SK-N-MC (cell line): ENCODE measurements around the gene POTEF.
"Not testable (repeated sequence)": the region's sequence is repeated elsewhere in the genome, so short reads cannot be mapped to it uniquely, and the experiment has no call there.

Experiments used
- DNase-seq: peaks from one replicate; pipeline ENCODE4 v3.0.0-alpha.2; 2011; ENCODE audit warnings: low read depth, low spot score
- H3K27ac ChIP-seq: fragments of 200-600 bp; sonication (generic); 2 replicates; pipeline ENCODE4 v1.5.1; 2016; ENCODE audit warnings: mixed run types
- H3K36me3 ChIP-seq: fragments of 200-600 bp; sonication (generic); 2 replicates; pipeline ENCODE4 v1.6.1; 2017; ENCODE audit warnings: antibody characterized with exemption, low read length, mixed read lengths; ENCODE audit not compliant: insufficient read depth
- H3K4me3 ChIP-seq: fragments of 200-600 bp; sonication (generic); 2 replicates; pipeline ENCODE4 v1.5.1; 2016
- H3K9ac ChIP-seq: fragments of 200-600 bp; sonication (generic); 2 replicates; pipeline ENCODE4 v1.8.0; 2017; ENCODE audit warnings: mixed run types, mixed read lengths; ENCODE audit not compliant: insufficient read length
- H3K9me3 ChIP-seq: fragments of 200-600 bp; sonication (generic); 2 replicates; pipeline ENCODE4 v1.6.1; 2017; ENCODE audit warnings: low read depth, mild to moderate bottlenecking, antibody characterized with exemption, low read length, moderate library complexity, mixed read lengths
- EZH2 ChIP-seq: fragments of 200-600 bp; sonication (generic); IDR thresholded peaks from one replicate; pipeline ENCODE4 v1.6.1; 2017; ENCODE audit warnings: antibody characterized with exemption
- FOXP2 ChIP-seq: optimal IDR thresholded peaks from 2 replicates; pipeline ENCODE3; 2011; ENCODE audit warnings: mild to moderate bottlenecking, moderate library complexity; ENCODE audit not compliant: insufficient read depth; ENCODE audit errors: extremely low read length, control extremely low read depth
- POLR2AphosphoS5 ChIP-seq: IDR thresholded peaks from 2 replicates; pipeline ENCODE4 v1.6.1; 2012; ENCODE audit warnings: mild to moderate bottlenecking, low read depth, low read length, borderline replicate concordance

Gene POTEF

GRCh38 chr2:130129120-130129829 lies at the start of gene POTEF:
POTEF (minus strand) TSS chr2:130129222; CDS start chr2:130120515, 8,707 bp downstream.
- not testable (repeated sequence) for H3K9me3 ChIP-seq, H3K36me3 ChIP-seq, H3K27ac ChIP-seq, H3K4me3 ChIP-seq, H3K9ac ChIP-seq, DNase-seq

- H3K27ac ChIP-seq, H3K9ac ChIP-seq, H3K4me3 ChIP-seq, DNase-seq, H3K9me3 ChIP-seq: not testable (repeated sequence)
- peaks cover 32% of the 10 kb centered on the region; the same call in 1 of the 2 replicates for H3K36me3 ChIP-seq
Measured at GRCh38 chr2:130174866-130175265, 45.8 kb upstream of the POTEF start.

- TF ChIP-seq FOXP2 (no peak), EZH2 (no peak), POLR2AphosphoS5 (no peak)
- peaks cover 46% of the 10 kb centered on the region for H3K36me3 ChIP-seq
- no peak for DNase-seq
Measured at GRCh38 chr2:130169896-130170295, 40.9 kb upstream of the POTEF start.

DNA sequence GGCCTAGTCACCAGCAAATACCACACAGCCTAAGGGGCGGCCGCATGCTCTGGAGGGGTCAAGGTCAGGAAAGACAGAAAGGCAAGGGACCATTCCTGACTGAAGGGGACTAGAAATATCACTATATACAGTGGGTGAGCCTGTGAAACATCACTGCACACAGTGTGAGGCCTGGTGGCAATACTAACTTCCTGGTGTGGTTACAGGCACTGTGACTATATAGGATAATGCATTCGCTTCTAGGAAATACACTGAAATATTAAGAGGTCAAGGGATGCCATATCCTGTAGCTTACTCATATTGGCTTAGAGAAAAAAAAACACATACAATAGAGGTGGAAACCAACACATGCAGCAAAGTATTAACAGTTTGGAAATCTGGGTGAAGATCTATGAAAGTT lies 40.1 kb upstream of the POTEF start:
- not testable (repeated sequence) for H3K9ac ChIP-seq, H3K27ac ChIP-seq, DNase-seq, H3K4me3 ChIP-seq, H3K9me3 ChIP-seq
- H3K36me3 ChIP-seq, result peaks cover 47% of the 10 kb centered on the region

More at GRCh38 chr2:130169896-130170295, 40.9 kb upstream of the POTEF start:
- Histone ChIP-seq H3K9me3 (no peaks in the 10 kb centered on the region), H3K4me3 (no peak overlapping the region), H3K27ac (no peak overlapping the region), H3K9ac (no peak overlapping the region)

GRCh38 chr2:130166611-130167010 lies 37.6 kb upstream of the POTEF start:
- DNase-seq, H3K4me3 ChIP-seq, H3K9me3 ChIP-seq, H3K9ac ChIP-seq, H3K27ac ChIP-seq: not testable (repeated sequence)
- peaks cover 49% of the 10 kb centered on the region for H3K36me3 ChIP-seq

GRCh38 chr2:130165293-130166016 lies 36.4 kb upstream of the POTEF start:
- H3K9ac ChIP-seq, result no peak overlapping the region
- no peaks in the 10 kb centered on the region for H3K9me3 ChIP-seq
- H3K36me3 ChIP-seq, result peaks cover 44% of the 10 kb centered on the region
- TF ChIP-seq FOXP2, result no peak
- TF ChIP-seq POLR2AphosphoS5, result no peak
- TF ChIP-seq EZH2, result no peak
- H3K4me3 ChIP-seq, result no peak overlapping the region
- H3K27ac ChIP-seq, result no peak overlapping the region
- no peak for DNase-seq

DNA sequence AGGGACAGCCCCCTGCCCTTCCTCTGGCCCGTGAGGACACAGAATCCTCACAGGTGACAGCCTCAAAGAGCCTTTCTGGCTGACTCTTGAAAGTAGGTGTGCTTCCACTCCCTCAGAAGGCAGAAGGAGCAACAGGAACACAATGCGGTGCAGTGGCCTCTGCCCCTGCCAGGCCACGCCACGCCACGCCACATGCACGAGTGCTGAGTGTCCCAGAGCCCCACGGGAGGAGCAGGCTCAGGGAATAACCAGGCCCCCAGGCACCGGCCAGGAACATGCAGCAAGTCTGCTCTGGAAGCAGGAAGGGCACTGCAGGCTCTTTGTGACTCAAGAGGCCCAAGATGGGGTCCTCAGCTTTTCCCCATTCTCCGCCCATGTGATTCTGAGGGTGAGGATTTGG lies 33.9 kb upstream of the POTEF start:
- no peak overlapping the region for H3K9ac ChIP-seq
- no peak overlapping the region for H3K4me3 ChIP-seq
- no peak for TF ChIP-seq FOXP2
- H3K27ac ChIP-seq, result no peak overlapping the region
- no peaks in the 10 kb centered on the region for H3K9me3 ChIP-seq
- H3K36me3 ChIP-seq, result peaks cover 37% of the 10 kb centered on the region
- no peak for DNase-seq

GRCh38 chr2:130162486-130162885 lies 33.5 kb upstream of the POTEF start:
- H3K9ac ChIP-seq, H3K4me3 ChIP-seq, DNase-seq, H3K9me3 ChIP-seq, H3K27ac ChIP-seq: not testable (repeated sequence)
- H3K36me3 ChIP-seq, result peaks cover 35% of the 10 kb centered on the region

- H3K27ac ChIP-seq, H3K9ac ChIP-seq, H3K4me3 ChIP-seq, H3K9me3 ChIP-seq, DNase-seq: not testable (repeated sequence)
- H3K36me3 ChIP-seq, result peaks cover 23% of the 10 kb centered on the region
Measured at GRCh38 chr2:130160838-130161705, 32.0 kb upstream of the POTEF start.
